Measurements from ENCODE around the gene ALPK1.

DNA sequence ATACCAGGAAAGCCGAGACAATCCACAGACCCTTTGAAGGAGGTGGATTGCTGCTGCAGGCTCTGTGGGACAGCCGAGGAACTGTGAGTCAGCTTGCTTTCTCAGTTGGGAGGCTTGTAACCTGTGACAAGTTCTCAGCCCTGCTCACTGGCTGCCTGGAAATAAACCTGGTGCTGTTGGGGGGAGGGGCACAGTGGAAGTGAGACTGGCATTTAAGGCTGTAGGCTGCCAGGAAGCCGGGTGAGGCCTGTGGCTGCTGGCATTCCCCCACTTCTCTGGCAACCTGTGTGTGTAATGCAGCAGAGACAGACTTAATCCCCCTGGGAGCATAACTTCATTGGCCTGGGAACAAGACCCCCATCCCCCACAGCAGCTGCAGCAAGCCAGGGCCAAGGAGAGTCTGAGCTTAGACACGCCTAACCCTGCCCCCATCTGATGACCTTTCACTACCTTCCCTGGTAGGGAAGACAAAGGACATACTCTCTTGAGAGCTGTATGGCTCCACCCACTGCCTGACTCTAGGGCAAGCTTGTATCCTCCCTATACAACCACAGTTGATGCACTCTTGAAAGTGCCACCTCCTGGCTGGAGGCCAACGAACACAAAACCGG is 64.1 kb downstream of the ALPK1 start:
- TF ChIP-seq CTCF (IDR thresholded peaks at IDR 0.05; ENCODE audit: low read depth, low read length, missing input control): no peak
- TF ChIP-seq, protein P1, sequence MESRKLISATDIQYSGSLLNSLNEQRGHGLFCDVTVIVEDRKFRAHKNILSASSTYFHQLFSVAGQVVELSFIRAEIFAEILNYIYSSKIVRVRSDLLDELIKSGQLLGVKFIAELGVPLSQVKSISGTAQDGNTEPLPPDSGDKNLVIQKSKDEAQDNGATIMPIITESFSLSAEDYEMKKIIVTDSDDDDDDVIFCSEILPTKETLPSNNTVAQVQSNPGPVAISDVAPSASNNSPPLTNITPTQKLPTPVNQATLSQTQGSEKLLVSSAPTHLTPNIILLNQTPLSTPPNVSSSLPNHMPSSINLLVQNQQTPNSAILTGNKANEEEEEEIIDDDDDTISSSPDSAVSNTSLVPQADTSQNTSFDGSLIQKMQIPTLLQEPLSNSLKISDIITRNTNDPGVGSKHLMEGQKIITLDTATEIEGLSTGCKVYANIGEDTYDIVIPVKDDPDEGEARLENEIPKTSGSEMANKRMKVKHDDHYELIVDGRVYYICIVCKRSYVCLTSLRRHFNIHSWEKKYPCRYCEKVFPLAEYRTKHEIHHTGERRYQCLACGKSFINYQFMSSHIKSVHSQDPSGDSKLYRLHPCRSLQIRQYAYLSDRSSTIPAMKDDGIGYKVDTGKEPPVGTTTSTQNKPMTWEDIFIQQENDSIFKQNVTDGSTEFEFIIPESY (IDR thresholded peaks at IDR 0.05): no peak
- TF ChIP-seq REST (IDR thresholded peaks at IDR 0.05): no peak
- TF ChIP-seq HNF4A (conservative IDR thresholded peaks at IDR 0.05): no peak
- TF ChIP-seq SP1 (IDR thresholded peaks at IDR 0.05): no peak
